SK-N-SH (cell line): Measurements from ENCODE around the gene CEBPZ.

Experiments
- CTCF ChIP-seq: fragments of 200-600 bp; sonication (generic); IDR thresholded peaks from 2 replicates; pipeline ENCODE4 v1.6.1; 2017; ENCODE audit warnings: antibody characterized with exemption, mild to moderate bottlenecking, moderate library complexity
- FOSL2 ChIP-seq: IDR thresholded peaks from 2 replicates; pipeline ENCODE4 v1.4.0; 2012; ENCODE audit warnings: low read depth, mild to moderate bottlenecking, moderate library complexity, borderline replicate concordance
- FOXM1 ChIP-seq: IDR thresholded peaks from 2 replicates; pipeline ENCODE4 v1.4.0; 2012; ENCODE audit warnings: low read depth, mild to moderate bottlenecking
- RAD21 ChIP-seq: IDR thresholded peaks from 2 replicates; pipeline ENCODE4 v1.6.1; 2012; ENCODE audit warnings: mild to moderate bottlenecking, low read length

- TF ChIP-seq FOSL2 (no peak), CTCF (no peak), FOXM1 (no peak), RAD21 (no peak)
Observed at GRCh38 chr2:37180640-37181039, 50.8 kb downstream of the CEBPZ start.
